HCT116 (cell line): ENCODE results near the gene FBXW4. TPM values are rescaled to one million over a fixed set of nuclear protein-coding genes. Genes with fewer than 3 reads are reported as not detected.

Experiments
- ATAC-seq: fragments of 200-7000 bp; cut with Tn5 transposase; 2 replicates; pipeline ENCODE4 v1.9.1; 2020; ENCODE audit warnings: mild to moderate bottlenecking, moderate library complexity
- Bru-seq: library from RNA; stranded (reverse); fragments of 400-500 nt; gene quantifications from one replicate; lab custom pipeline; 2021; lab: Mats Ljungman, UMichigan
- BruChase-seq, 2 experiments: library from RNA; stranded (reverse); fragments of 400-500 nt; gene quantifications; one replicate each; lab custom pipeline; 2021; lab: Mats Ljungman, UMichigan
- BruUV-seq: library from RNA; stranded (reverse); fragments of 400-500 nt; replicated peaks from 2 replicates; lab custom pipeline; 2021; lab: Mats Ljungman, UMichigan
- CTCF ChIA-PET: fragments of 300-600 bp; sonication (Branson Sonifier 250); formaldehyde crosslinking; loops from one replicate; lab custom pipeline; 2021; ENCODE audit warnings: antibody characterized with exemption; lab: Charles Lee
- POLR2A ChIA-PET: fragments of 300-600, 350-600 bp; sonication (Branson Sonifier 250); formaldehyde crosslinking; loops from one replicate; lab custom pipeline; 2021; ENCODE audit warnings: antibody characterized with exemption; lab: Charles Lee
- RAD21 ChIA-PET, 2 experiments: fragments of 300-600 bp; sonication (Branson Sonifier 250); formaldehyde crosslinking; loops; one replicate each; lab custom pipeline; 2023; ENCODE audit warnings: low total read pairs in 2 of 2; ENCODE audit not compliant: uncharacterized antibody in 2 of 2, unreplicated experiment in 2 of 2, low non-redundant PET in 1 of 2; lab: Charles Lee
- DNase-seq: peaks from one replicate; pipeline ENCODE4 v3.0.0-alpha.2; 2010; ENCODE audit warnings: low read depth, low spot score
- H2AFZ ChIP-seq: fragments of 200-600 bp; shearing (Covaris generic), sonication (generic); 2 replicates; pipeline ENCODE4 v1.6.1; 2017; ENCODE audit warnings: low read depth, mixed run types, mixed read lengths, antibody characterized with exemption, low read length; ENCODE audit not compliant: poor library complexity, severe bottlenecking
- H3K27ac ChIP-seq: 2 replicates; pipeline ENCODE4 v1.5.1; 2012; ENCODE audit warnings: low read depth, low read length
- H3K27me3 ChIP-seq: fragments of 200-600 bp; sonication (generic); 2 replicates; pipeline ENCODE4 v1.6.1; 2016; ENCODE audit warnings: mixed run types, low read length, mixed read lengths; ENCODE audit not compliant: insufficient read depth
- H3K36me3 ChIP-seq, 2 experiments: fragments of 200-500 bp in 1 of 2; fragments of 200-600 bp in 1 of 2; sonication (Bioruptor generic) in 1 of 2; sonication (generic) in 1 of 2; 2 replicates each; pipeline versions ENCODE4 v1.5.1 to v1.6.1; 2014 to 2016; ENCODE audit warnings: low read length in 2 of 2, inconsistent platforms in 1 of 2, mixed read lengths in 1 of 2, mixed run types in 1 of 2; ENCODE audit not compliant: insufficient read depth in 2 of 2, control insufficient read depth in 1 of 2
- H3K4me1 ChIP-seq, 2 experiments: fragments of 200-600 bp in 1 of 2; sonication (generic) in 1 of 2; 2 replicates each; pipeline versions ENCODE4 v1.5.1 to v1.6.1; 2012 to 2017; ENCODE audit warnings: low read length in 2 of 2, inconsistent platforms in 1 of 2, mild to moderate bottlenecking in 1 of 2, mixed read lengths in 1 of 2, mixed run types in 1 of 2, moderate library complexity in 1 of 2; ENCODE audit not compliant: insufficient read depth in 2 of 2, control insufficient read depth in 1 of 2
- H3K4me2 ChIP-seq: fragments of 200-600 bp; sonication (generic); 2 replicates; pipeline ENCODE4 v1.6.1; 2017; ENCODE audit warnings: mixed run types, low read length, mixed read lengths
- H3K4me3 ChIP-seq, 2 experiments: fragments of 200-600 bp in 1 of 2; sonication (generic) in 1 of 2; replicated peaks in 1 of 2; 2 replicates each; pipeline ENCODE4 v1.5.1; 2011 to 2016; ENCODE audit warnings: low read length in 2 of 2, control low read depth in 1 of 2, low read depth in 1 of 2, mild to moderate bottlenecking in 1 of 2, mixed read lengths in 1 of 2, mixed run types in 1 of 2
- H3K79me2 ChIP-seq: fragments of 200-600 bp; sonication (generic); 2 replicates; pipeline ENCODE4 v1.6.1; 2017; ENCODE audit warnings: mild to moderate bottlenecking, mixed run types, low read length, moderate library complexity, mixed read lengths; ENCODE audit not compliant: insufficient read depth
- H3K9ac ChIP-seq: fragments of 200-600 bp; sonication (generic); 2 replicates; pipeline ENCODE4 v1.6.1; 2016; ENCODE audit warnings: low read length, mixed read lengths
- H3K9me2 ChIP-seq: fragments of 200-600 bp; sonication (generic), shearing (Covaris generic); 2 replicates; pipeline ENCODE4 v1.6.1; 2017; ENCODE audit warnings: mixed run types, mild to moderate bottlenecking, moderate library complexity; ENCODE audit not compliant: insufficient read depth
- H3K9me3 ChIP-seq, 2 experiments: fragments of 200-500 bp in 1 of 2; fragments of 200-600 bp in 1 of 2; sonication (Bioruptor generic) in 1 of 2; sonication (generic) in 1 of 2; 2 replicates each; pipeline ENCODE4 v1.6.1; 2014 to 2017; ENCODE audit warnings: low read length in 2 of 2, mixed read lengths in 2 of 2, inconsistent platforms in 1 of 2, low read depth in 1 of 2, mild to moderate bottlenecking in 1 of 2, mixed run types in 1 of 2, moderate library complexity in 1 of 2; ENCODE audit not compliant: control insufficient read depth in 1 of 2, insufficient read depth in 1 of 2
- H4K20me1 ChIP-seq: fragments of 200-600 bp; sonication (generic), shearing (Covaris generic); 2 replicates; pipeline ENCODE4 v1.6.1; 2017; ENCODE audit warnings: mixed run types, mild to moderate bottlenecking, moderate library complexity; ENCODE audit not compliant: insufficient read depth
- CBX3 ChIP-seq: IDR thresholded peaks from 2 replicates; pipeline ENCODE4 v1.6.1; 2012; ENCODE audit warnings: low read depth
- EGR1 ChIP-seq: IDR thresholded peaks from 2 replicates; pipeline ENCODE4 v1.6.1; 2012; ENCODE audit warnings: low read depth
- FOSL1 ChIP-seq: IDR thresholded peaks from 2 replicates; pipeline ENCODE4 v1.6.1; 2012; ENCODE audit warnings: low read depth
- MAX ChIP-seq: IDR thresholded peaks from 2 replicates; pipeline ENCODE4 v1.6.1; 2012
- POLR2A ChIP-seq: IDR thresholded peaks from 2 replicates; pipeline ENCODE4 v1.7.0; 2011; ENCODE audit warnings: borderline replicate concordance; ENCODE audit not compliant: insufficient read depth, insufficient read length; ENCODE audit errors: extremely low read depth
- POLR2AphosphoS5 ChIP-seq: IDR thresholded peaks from 2 replicates; pipeline ENCODE4 v1.6.1; 2011; ENCODE audit warnings: mild to moderate bottlenecking, low read depth, low read length, moderate library complexity
- TCF7L2 ChIP-seq: IDR thresholded peaks from 2 replicates; pipeline ENCODE4 v1.7.0; 2011; ENCODE audit warnings: borderline replicate concordance, inconsistent platforms; ENCODE audit not compliant: insufficient read depth, insufficient read length; ENCODE audit errors: extremely low read depth
- YY1 ChIP-seq: IDR thresholded peaks from 2 replicates; pipeline ENCODE4 v1.6.1; 2011; ENCODE audit warnings: low read length, low read depth, moderate library complexity, mild to moderate bottlenecking; ENCODE audit not compliant: insufficient replicate concordance; ENCODE audit errors: extremely low read depth
- ZFX ChIP-seq: fragments of 450-650 bp; IDR thresholded peaks from 2 replicates; pipeline ENCODE4 v1.6.1; 2017
- intact Hi-C: fragments of 100-400 bp; cut with micrococcal nuclease; formaldehyde crosslinking; loops from 2 replicates; pipeline ENCODE4 v1.10.0; 2022
- long read RNA-seq: library from polyadenylated mRNA; unstranded; transcript quantifications from one replicate; pipeline ENCODE4 v2.0.0, GENCODE V29; 2021; ENCODE audit not compliant: unreplicated experiment
- polyA plus RNA-seq: library from polyadenylated mRNA; unstranded; fragments of >200 nt; gene quantifications from 2 replicates; pipeline ENCODE4 v1.2.1, GENCODE V29; 2012; ENCODE audit warnings: missing spikeins
- total RNA-seq: library from RNA; stranded (reverse); gene quantifications from one replicate; pipeline ENCODE4 v1.2.1, GENCODE V29; 2021; ENCODE audit not compliant: unreplicated experiment
- TF ChIP-seq, protein P1 (sequence below): IDR thresholded peaks from 2 replicates; pipeline ENCODE4 v1.6.1; 2012
- TF ChIP-seq, protein P2 (sequence below): IDR thresholded peaks from 2 replicates; pipeline ENCODE4 v1.6.1; 2011; ENCODE audit warnings: mild to moderate bottlenecking, low read length, moderate library complexity; ENCODE audit not compliant: insufficient replicate concordance; ENCODE audit errors: extremely low read depth

Gene FBXW4
- total RNA-seq = 35.3 TPM
- 45.6 and 56.0 TPM in 2 replicates for polyA plus RNA-seq
- Bru-seq, nascent RNA = percentile 88 among the genes with signal in this experiment
- BruChase-seq, experiment 1, labeled RNA remaining after a 6-hour chase = percentile 81 among the genes with signal in this experiment
- percentile 89 among the genes with signal in this experiment for BruChase-seq, experiment 2, labeled RNA remaining after a 2-hour chase
- long read RNA-seq, transcript FBXW4-201 (9 exons, 2,483 nt) = major isoform, 23 of 34 reads
- long read RNA-seq, partial matches to known transcripts = 6 of 34 reads
- long read RNA-seq, other reads (novel, unspliced or antisense) = 4 of 34 reads

GRCh38 chr10:101694674-101695403, at the start of gene FBXW4:
TSS of gene FBXW4 (minus strand) at chr10:101695170. CDS start at chr10:101695105, 65 bp downstream.
- ChIA-PET RAD21 (no interaction called here), CTCF (interaction anchor here (1.0 to 1.5 kb wide), 4 partner anchors 86 to 200 kb away, joined by 3 to 6 read pairs (median 4); no protein-coding TSS in a partner anchor), POLR2A (no interaction called here)
- Histone ChIP-seq H3K9ac (peak within 1 kb of the TSS; percentile 94), H3K9me3 (no peaks in the 10 kb centered on the region), H3K27ac (peak within 1 kb of the TSS; percentile 94), H2AFZ (peak within 1 kb of the TSS; percentile 17), H3K4me2 (peak within 1 kb of the TSS; percentile 80), H3K79me2 (peaks cover 31% of the 10 kb centered on the region), H3K27me3 (no peaks in the 10 kb centered on the region), H4K20me1 (no peaks in the 10 kb centered on the region), H3K4me1 (peaks cover 13 to 17% of the 10 kb centered on the region in 2 experiments), H3K9me2 (no peaks in the 10 kb centered on the region), H3K36me3 (no peaks in the 10 kb centered on the region), H3K4me3 (peak within 1 kb of the TSS; percentile 83 to 84)
- DNase-seq (no peak), ATAC-seq (peak; percentile 79)
- BruUV-seq = no TSS peak
- intact Hi-C loops = no loop called here
- TF ChIP-seq FOSL1 (no peak), MAX (peak; percentile 71), YY1 (peak; percentile 87), POLR2A (peak; percentile 89), ZFX (no peak), CBX3 (no peak), TCF7L2 (peak; percentile 1), POLR2AphosphoS5 (peak; percentile 73), EGR1 (0 out of 2 replicates have a peak, but pooled peaks have one; percentile 63)
- TF ChIP-seq, protein P1, sequence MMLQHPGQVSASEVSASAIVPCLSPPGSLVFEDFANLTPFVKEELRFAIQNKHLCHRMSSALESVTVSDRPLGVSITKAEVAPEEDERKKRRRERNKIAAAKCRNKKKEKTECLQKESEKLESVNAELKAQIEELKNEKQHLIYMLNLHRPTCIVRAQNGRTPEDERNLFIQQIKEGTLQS = no peak
- TF ChIP-seq, protein P2, sequence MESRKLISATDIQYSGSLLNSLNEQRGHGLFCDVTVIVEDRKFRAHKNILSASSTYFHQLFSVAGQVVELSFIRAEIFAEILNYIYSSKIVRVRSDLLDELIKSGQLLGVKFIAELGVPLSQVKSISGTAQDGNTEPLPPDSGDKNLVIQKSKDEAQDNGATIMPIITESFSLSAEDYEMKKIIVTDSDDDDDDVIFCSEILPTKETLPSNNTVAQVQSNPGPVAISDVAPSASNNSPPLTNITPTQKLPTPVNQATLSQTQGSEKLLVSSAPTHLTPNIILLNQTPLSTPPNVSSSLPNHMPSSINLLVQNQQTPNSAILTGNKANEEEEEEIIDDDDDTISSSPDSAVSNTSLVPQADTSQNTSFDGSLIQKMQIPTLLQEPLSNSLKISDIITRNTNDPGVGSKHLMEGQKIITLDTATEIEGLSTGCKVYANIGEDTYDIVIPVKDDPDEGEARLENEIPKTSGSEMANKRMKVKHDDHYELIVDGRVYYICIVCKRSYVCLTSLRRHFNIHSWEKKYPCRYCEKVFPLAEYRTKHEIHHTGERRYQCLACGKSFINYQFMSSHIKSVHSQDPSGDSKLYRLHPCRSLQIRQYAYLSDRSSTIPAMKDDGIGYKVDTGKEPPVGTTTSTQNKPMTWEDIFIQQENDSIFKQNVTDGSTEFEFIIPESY = no peak
